HPDE6-E6E7 (cell line): ENCODE measurements around the gene NOC4L.
A peak's percentile ranks its signal among the peaks of the same experiment; 100 is the strongest.
"Not testable (repeated sequence)": the region's sequence is repeated elsewhere in the genome, so short reads cannot be mapped to it uniquely, and the experiment has no call there.

Source experiments
- DNase-seq: peaks from one replicate; pipeline ENCODE4 v3.0.0; 2011; ENCODE audit warnings: missing footprints; ENCODE audit errors: extremely low spot score

Gene NOC4L

DNA sequence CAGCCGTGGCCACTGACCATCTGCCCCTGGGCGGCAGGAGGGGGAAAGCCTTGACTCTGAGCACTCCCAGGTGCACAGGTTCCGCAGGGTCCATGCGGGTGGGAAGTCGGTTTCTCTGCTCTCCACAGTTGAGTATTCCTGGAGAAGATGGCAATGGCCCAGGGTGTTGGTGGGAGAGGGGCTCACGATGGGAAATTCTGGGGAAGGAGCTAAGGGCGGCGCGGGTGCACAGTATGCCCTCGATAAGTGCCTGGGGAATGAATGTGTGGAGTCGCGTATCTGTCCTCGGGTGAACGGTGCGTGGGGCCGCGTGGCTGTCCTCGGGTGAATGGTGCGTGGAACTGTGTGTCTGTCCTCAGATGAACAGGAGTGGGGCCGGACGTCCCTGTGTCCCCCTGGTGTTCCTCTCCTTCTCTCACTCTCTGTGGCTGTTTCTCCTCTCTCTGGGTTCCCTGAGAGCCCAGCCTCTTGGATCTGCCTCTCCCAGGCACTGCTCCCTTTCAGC lies 38.0 kb downstream of the NOC4L start:
- no peak for DNase-seq

DNA sequence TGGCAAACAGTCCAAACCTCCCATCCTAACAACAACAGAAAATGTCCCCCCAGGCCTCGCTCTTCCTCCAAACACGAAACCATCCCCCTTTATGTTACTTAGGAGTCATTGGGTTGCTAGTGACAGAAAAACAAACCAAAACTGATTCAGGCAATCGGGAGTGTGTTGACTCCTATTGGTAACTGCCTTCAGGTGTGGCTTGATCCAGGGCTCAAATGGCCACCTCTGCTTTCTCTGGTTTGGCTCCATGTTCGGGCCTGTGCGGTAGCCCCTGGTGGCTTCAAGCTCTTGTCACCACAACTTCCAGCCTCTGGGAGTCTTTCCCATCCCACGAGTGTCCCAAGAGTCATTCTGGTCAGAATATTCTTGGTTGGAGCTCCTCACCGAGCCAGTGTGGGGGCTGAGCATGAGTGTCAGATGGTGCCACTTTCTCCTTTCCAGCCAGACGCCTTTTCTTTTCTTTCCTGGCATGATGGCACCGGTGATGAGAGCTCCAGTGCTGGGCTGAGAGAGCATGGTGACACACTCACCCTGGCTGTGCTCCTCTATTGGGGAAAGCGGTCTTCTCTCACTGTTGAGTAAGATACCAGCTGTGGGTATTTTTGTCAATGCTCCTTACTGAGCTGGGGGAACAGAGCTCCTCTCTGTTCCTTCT lies 38.6 kb downstream of the NOC4L start:
- DNase-seq: no peak

DNA sequence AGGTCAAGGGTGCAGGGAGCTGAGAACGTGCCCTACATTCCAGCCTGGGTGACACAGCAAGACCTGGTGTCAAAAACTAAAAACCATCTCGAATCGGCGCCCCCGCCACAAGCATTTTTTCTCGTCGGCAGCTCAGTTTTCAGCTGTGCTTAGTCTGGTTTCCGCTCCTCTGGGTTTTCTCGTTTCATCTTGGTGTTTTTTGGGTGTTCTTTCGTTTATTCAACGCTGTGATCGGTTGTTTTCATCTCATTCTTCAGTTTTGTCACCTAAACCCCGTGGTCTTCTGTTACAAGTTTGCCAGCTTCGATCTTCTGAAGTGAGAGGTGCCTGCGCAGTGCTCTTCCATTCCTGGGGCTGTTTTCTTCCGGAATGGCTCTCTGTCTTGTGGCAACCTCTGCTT lies 41.4 kb downstream of the NOC4L start:
- no peak for DNase-seq

DNA sequence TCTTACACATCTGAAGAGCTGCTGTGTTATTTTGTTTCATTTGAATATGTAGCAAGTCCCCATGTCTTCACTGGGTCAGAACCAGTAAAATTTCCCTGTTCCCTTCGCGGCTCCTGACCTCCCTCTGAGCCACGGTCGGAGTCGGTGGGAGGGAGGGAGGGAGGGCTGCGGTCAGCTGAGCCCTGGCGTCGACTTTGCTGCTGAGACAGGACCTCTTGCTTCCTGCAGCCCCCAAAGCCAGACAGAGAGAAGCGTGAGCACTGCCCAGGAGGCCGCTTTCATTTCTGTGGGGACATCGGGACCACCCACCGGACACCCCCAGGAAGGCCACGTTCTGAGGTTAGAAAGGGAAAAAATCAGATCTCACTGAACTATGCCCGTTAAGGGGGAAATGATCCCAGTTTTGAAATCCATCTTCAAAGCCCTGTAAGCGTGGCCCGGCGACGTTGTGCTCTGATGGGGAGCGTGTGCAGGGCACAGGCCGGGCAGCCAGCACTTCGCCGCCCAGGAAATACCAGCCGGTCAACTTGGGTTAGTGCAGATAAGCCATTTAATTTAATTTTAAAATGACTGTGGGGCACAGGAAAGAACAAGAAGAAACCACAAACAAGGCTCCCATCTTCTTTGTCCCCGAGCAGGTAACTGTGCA lies 42.1 kb downstream of the NOC4L start:
- DNase-seq: no peak

DNA sequence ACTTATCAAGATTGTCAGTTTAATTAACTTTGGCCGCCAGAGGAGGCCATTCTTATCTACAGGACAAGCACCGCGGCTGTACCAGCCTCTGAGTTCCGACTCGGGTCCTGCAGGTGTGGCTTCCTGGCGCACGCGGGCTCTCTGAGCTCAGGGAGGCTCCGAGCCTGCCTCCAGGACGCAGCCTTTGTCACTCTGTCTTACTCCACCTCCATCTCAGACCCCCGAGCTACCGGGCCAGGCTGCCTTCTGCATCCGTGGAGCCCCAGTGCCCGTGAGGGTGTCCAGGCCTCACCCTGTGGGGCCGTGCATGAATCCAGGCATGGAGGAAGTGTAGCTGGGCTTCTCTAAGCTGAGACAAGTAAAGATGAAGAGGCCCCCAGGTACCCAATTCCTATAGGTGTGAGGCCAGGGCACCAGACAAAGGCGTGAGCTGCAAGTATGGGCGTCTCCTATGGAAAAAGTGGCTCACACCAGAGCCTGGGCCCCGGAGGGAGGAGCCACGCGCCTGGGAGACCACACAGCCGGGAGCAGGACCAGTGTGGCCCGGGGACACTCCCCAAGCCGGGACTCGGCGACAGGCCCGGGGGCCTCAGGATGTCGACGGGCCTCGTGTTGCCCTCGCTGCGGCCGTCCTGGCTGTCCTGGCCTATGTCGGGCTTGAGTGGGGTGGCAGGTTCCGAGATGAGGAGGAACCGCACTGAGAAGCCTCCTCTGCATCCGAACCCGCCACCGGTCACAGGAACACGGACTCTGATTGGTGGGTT lies 42.8 kb downstream of the NOC4L start:
- no peak for DNase-seq

DNA sequence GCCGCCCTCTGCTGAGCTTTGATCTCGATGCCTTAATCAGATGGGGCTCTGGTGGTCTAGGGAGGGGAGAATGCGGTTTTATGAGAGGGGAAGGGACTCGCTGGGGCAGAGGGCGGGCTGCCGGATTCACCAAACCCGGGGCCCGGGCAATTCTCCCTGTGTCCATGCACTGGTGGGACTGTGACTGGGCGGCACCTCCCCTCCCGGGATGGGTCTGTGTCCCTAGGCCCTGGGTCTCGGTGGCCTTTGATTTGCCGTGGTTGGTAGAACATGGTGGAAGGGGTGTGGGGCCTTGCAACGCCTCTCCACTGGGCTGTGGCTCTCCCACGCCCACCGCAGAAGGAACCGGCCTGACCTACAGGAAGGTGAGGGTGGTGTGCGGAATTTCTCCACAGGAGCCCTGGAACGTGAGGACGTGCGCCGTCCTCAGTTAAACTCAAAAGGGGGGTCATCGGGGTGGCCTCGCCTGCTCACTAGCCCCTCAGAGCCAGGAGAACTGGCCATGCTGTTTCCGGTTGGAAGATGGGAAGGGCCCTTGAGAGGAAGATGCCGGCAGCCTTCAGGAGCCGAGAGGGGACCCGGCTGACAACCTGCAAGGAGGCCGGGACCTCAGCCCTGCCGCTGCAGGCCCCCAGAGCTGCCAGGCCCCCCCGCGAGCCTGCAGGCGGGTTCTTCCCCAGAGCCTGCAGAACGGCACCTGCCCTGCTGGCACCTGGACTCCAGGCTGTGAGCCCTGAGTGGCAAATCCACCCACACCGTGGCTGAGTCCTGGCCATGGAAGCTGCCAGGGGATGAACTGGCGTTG lies 43.6 kb downstream of the NOC4L start:
- DNase-seq: no peak

DNA sequence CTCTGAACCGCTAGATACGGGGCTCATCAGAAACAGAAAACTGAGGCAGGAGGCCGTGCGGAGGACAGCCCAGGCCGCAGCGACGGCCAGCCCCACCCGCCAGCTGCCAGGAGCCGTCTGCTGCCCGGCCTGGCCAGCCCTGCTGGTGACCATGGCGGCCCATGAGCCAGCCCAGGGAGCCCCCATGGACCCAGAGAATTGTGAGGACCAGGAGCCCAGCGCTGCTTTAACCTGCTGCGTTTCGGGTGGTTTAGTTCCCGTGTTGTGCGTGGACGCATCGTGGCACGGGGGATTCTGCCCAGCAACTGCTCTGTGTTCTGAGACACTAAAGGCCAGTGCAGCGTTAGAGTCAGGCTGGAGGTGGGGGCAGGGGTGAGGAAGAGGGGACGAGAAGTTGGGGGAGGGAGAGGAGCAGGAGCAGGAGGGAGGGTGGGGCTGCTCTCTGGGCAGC lies 44.2 kb downstream of the NOC4L start:
- no peak for DNase-seq

DNA sequence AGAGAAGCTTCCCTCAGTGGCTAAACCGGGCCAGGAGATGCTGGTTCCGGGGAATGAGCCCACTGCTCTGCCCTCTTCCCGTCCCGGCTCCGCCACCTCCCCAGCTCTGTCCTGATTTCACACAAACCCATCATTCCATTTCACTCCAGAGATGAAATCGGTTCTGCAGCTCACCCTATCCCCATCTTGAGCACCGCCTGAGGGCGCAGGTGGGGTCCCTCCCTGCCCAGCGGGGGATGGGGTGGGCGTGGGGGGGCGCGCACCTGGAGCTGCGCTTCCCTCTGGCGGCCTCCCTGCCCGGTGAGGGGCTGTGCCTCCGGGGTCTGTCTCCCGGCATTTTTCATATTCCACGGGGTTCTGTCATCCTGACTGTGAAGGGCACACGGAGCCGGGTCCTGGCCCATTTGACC lies 44.7 kb downstream of the NOC4L start:
- no peak for DNase-seq

DNA sequence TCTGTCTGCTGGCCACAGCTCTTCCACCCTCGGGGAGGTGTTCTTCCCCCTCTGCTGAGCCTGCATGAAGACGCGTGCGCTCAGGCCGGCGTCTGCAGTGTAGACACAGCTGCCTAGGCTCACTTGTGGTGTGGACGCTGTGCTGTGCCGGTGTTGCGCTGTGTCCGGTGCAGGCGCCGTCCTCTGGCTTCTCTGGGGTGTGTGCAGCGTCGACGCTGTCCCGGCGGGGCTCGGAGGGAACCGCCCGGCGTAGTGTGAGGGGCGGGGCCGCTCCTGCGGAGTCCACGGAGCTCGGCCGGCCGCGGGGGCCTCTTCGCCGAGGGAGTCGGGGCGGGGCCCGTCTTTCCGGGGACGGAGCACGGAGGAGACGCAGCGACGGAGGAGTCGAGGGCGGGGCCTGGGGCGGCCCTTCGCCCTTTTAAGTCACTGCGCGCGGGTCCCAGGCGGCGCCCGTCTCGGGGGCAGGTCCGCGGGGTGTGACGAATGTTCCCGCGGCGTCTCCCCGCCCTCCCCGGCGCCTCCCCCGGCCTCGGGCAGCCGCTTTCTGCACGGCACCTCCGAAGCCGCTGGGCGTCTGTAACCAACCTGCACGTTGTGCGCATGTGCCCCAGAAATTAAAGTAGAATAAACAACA lies 45.2 kb downstream of the NOC4L start:
- peak; percentile 96 for DNase-seq

DNA sequence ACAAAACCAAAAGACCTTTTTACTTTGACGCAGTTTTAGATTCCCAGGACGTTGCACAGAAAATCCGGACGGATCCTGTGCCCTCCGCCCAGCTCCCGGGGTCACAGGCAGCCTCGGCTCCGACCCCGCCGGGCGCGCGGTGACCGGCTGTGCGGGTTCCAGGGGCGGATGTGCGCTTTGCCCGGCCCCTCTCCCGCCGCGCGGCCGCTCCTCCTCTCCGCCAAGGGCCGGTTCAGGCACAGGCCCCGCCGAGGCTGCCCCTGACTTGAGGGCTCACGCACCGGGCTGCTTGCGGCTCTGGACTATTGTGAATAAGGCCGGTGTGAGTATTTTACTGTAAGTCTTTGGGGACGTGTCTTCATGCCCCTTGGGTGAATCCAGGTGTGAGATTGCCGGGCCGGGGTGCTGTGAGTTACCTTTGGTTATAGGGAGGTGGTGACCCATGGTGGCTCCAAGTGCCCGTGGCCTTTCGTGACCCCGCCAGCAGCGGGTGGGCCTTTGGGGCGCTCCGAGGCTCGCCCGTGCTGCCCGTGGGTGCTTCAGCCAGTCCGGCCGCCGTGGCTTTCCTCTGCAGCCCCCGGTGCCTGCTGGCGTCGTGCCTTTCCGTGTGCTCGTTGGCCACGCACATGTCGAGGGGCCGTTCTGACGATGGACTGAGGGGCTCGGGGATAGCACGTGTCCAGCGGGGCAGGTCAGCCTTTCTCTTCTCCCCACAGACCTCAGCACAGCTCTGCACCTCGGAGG lies 45.9 kb downstream of the NOC4L start:
- DNase-seq: peak; percentile 22

DNA sequence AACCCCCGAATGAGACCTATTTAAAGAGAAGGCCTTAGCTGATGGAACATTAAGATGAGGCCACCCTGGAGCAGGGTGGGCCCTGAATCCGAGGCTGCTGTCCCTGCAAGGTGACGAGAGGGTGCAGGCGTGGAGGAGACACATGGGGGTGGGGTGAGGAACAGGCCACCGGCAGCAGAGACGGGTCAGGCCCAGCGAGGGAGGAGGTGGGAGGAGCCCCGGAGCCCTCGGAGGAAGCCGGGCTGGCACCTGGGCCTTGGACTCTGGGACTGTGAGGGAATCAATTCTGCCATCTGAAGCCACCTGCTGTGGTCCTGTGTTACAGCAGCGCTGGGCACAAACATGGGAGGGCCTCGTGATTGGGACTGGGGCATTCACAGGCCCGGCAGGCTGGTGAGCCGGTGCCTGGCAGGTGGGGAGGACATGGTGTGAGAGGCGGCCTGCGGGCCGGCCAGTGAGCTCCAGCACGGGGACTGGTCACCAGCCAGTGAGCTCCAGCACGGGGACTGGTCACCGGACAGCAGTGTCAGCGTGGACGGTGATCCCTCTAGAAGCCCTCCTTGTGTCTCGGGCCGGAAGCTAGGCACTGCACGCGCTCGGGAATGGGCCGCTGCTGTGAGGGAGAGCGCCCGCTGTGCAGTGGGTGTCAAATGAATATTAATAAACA lies 46.7 kb downstream of the NOC4L start:
- DNase-seq: no peak

DNA sequence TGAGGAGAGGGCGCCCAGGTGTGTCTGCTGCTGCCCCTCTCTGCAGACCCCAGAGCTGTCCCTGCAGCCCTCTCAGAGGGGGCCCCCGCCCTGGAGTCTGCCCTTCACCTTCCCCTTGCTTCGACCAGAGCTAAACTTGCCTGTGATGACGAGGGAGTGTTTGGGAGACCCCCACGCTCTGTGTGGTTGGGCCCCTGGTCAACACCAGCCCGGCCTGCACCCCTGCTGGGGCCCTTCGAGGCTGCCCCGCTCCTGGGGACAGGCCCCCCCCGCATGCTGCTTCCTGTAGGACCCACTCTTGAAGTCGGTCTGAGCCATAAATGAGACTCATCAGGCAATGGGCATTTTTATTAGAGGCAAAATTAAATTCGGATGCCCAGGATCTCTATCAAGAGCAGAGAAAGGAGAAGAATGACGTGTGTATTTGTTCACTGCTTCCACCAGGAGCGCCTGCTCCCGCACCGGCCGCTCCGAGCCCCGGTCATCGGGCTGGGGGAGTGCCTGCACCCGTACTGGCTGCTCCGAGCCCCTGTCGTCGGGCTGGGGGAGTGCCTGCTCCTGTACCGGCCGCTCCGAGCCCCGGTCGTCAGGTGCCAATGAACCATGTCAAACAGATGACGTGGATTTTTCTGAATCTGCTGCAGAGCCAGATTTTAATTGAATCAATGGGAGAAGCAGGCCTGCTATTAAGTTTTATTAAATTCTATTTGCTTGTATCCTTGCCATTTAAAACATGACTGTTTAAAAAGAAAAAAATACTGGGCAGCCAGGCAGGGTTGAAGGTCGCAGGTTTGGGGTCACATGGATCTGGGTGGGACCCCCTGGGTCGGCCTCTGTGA lies 47.7 kb downstream of the NOC4L start:
- no peak for DNase-seq

DNA sequence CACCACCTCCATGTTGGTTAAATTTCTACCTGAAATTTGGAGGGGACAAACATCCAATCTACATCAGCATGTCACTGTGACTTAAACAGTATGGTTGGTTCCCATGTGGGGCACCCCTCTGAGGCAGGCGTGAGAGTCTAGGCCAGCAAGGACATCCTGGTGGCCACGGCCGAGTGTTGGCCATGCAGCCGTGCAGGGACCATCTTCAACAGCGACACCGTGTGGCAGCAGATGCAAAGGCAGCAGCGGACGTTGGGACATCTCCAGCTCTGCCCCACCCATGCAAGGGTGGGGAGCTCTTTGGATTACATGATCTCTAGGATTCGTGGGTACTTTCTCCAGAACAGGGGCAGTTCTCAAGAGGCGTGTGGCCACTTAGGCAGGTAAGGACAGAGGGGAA lies 49.8 kb downstream of the NOC4L start:
- no peak for DNase-seq

DNA sequence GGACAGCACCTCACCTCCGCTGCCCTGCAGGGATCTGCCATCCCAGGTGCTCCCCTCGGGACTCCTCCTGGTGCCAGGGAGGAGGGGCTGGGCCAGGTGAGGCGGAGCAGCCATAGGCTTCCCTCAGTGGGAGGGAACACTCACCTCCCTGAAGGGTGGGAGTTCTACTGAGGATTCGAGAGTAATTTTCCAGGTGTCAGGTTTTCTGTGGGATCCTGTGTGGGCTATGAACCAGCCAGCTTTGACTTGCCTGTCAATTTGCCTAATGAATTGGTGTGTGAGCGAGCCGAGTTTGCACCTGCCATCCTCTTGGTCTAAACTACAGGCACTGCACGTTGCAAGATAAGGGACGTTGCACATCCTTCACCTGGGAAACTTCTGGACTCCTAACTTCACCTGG lies 50.3 kb downstream of the NOC4L start:
- no peak for DNase-seq

DNA sequence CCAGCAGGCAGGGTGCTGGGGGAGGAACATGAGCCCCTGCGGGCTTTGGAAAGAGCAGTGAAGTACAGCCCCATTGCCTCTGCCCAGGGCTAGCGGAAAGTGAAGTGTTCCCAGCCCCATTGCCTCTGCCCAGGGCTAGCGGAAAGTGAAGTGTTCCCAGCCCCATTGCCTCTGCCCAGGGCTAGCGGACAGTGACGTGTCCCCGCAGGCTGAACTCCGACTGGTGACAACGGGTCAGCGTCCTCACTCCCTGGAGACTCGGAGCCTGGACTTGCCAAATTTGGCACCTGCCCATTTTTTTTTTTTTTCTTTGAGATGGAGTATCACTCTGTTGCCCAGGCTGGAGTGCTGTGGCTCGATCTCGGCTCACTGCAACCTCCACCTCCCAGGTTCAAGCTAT lies 51.0 kb downstream of the NOC4L start:
- not testable (repeated sequence) for DNase-seq

DNA sequence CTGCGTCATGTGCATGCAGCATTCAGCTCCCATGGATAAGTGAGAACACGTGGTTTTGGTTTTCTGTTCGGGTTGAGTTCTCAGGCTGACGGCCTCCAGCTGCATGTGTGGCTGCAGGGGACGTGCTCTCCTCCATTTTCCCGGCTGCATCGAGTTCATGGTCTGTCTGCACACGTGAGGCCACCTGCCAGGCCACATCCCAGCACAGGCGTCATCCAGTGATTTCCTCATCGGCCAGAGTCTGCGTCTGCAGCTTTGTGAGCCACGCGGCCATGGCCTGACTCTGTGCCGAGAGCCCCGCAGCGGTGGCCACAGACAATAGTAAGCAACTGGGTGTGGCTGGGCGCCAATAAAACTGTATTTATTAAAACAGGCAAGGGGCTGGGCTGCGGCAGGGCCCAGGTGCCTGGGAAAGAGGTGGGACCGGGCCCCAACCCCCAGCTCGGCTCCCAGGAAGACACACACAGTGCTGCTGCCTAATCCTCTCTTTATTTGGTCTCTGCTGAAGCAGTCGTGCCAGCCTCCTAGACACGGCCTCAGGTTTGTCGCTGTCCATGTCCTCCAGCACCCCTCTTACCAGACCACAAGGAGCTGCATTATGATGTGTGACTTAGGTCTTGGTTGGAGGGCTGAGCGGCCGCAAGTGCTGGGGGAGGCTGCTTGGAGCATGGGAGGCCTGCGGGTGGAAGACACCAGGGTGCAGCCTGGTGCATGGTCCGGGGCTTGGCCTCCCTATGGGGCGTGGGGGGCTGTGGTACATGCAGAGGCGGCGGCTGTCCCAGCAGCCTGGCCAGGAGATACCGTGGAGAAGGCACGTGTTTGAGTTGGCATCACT lies 52.0 kb downstream of the NOC4L start:
- DNase-seq: no peak

DNA sequence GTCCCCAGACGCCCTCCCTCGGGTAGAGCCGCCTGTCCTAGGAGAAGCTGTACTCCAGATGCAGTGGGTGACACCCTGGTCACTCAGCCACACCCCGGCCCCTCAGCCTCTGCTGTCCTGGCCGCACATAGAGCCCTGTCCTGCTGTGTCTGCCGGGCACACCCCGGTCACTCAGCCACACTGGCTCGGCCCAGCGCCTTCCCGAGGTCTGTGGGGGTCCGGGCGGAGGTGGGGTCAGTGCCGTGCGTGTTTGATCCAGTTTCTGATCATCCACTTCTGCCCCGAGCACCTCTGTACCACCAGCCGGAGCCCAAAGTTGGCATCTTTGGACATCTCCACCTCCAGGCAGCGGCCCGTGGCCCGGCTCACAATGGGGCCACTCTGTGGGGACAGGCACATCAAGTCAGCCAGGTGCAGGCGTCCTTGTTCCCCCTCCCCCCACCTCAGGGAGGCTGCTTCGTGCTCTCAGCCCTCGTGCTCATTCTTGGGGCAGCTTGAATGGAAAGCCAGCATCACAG lies 52.7 kb downstream of the NOC4L start:
- no peak for DNase-seq
